GM23338 (cell line): ENCODE measurements around the gene ADAM15.

Experiments used
- CREB1 ChIP-seq: fragments of 250-450 bp; sonication (Bioruptor Pico); IDR thresholded peaks from 2 replicates; pipeline ENCODE4 v1.5.0; 2020; ENCODE audit warnings: low read depth, mild to moderate bottlenecking, moderate library complexity
- EZH2 ChIP-seq: fragments of 200-600 bp; sonication (generic); IDR thresholded peaks from one replicate; pipeline ENCODE4 v1.8.0; 2017; ENCODE audit warnings: antibody characterized with exemption, mild to moderate bottlenecking, low read depth; ENCODE audit not compliant: unreplicated experiment
- EZH2phosphoT487 ChIP-seq: fragments of 200-600 bp; sonication (generic); IDR thresholded peaks from one replicate; pipeline ENCODE4 v1.8.1; 2018; ENCODE audit warnings: antibody characterized with exemption; ENCODE audit not compliant: unreplicated experiment
- JUNB ChIP-seq: IDR thresholded peaks from one replicate; pipeline ENCODE4 v1.6.1; 2016; ENCODE audit warnings: antibody characterized with exemption; ENCODE audit not compliant: unreplicated experiment
- NANOG ChIP-seq: IDR thresholded peaks from 2 replicates; pipeline ENCODE4 v1.6.1; 2016; ENCODE audit warnings: antibody characterized with exemption, borderline replicate concordance
- POLR2AphosphoS5 ChIP-seq: IDR thresholded peaks from 2 replicates; pipeline ENCODE4 v1.6.1; 2016; ENCODE audit warnings: antibody characterized with exemption, low read depth
- STAT1 ChIP-seq: IDR thresholded peaks from one replicate; pipeline ENCODE4 v1.6.1; 2016; ENCODE audit warnings: antibody characterized with exemption; ENCODE audit not compliant: unreplicated experiment
- ZNF114 ChIP-seq: fragments of 250-450 bp; sonication (Bioruptor Pico); IDR thresholded peaks from 2 replicates; pipeline ENCODE4 v1.5.0; 2020; ENCODE audit warnings: mild to moderate bottlenecking, moderate library complexity
- ZNF331 ChIP-seq: fragments of 250-450 bp; sonication (Bioruptor Pico); IDR thresholded peaks from 2 replicates; pipeline ENCODE4 v1.5.0; 2020; ENCODE audit warnings: low read depth, mild to moderate bottlenecking, moderate library complexity
- TF ChIP-seq, protein P1 (sequence below), 2 experiments: fragments of 200-600 bp in 1 of 2; sonication (generic) in 1 of 2; conservative IDR thresholded peaks; 2 replicates each; pipeline versions ENCODE4 v1.5.1 to v1.6.1; 2016 to 2017; ENCODE audit warnings: antibody characterized with exemption in 2 of 2, low read depth in 2 of 2, mild to moderate bottlenecking in 2 of 2, moderate library complexity in 1 of 2
- TF ChIP-seq, protein P2 (sequence below): IDR thresholded peaks from one replicate; pipeline ENCODE4 v1.6.1; 2018; ENCODE audit warnings: antibody characterized with exemption; ENCODE audit not compliant: unreplicated experiment
- TF ChIP-seq, protein P3 (sequence below): fragments of 250-450 bp; sonication (Bioruptor Pico); IDR thresholded peaks from 2 replicates; pipeline ENCODE4 v1.5.0; 2020; ENCODE audit warnings: mild to moderate bottlenecking, moderate library complexity
- TF ChIP-seq, protein P4 (sequence below): IDR thresholded peaks from 2 replicates; pipeline ENCODE4 v1.6.1; 2016; ENCODE audit warnings: antibody characterized with exemption

DNA sequence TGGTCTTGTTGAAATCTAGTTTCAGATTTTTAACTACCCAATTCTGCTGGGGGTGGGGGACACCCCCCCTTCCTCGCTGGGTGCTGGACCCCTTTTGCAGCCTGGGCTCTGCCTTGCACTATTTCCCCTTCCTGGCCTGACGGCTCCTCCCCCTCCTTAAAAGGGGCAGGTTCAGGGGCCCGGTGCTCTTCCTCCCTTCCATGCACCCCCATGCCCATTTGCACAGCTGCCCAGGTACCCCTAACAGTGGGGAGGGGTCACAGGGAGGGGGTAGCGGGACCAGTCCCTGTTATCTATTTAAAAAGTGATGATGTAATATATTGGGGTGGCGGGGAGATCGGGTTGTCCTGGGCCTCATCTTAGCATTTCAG lies 33.2 kb upstream of the ADAM15 start:
- TF ChIP-seq, protein P1, sequence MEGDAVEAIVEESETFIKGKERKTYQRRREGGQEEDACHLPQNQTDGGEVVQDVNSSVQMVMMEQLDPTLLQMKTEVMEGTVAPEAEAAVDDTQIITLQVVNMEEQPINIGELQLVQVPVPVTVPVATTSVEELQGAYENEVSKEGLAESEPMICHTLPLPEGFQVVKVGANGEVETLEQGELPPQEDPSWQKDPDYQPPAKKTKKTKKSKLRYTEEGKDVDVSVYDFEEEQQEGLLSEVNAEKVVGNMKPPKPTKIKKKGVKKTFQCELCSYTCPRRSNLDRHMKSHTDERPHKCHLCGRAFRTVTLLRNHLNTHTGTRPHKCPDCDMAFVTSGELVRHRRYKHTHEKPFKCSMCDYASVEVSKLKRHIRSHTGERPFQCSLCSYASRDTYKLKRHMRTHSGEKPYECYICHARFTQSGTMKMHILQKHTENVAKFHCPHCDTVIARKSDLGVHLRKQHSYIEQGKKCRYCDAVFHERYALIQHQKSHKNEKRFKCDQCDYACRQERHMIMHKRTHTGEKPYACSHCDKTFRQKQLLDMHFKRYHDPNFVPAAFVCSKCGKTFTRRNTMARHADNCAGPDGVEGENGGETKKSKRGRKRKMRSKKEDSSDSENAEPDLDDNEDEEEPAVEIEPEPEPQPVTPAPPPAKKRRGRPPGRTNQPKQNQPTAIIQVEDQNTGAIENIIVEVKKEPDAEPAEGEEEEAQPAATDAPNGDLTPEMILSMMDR (conservative IDR thresholded peaks at IDR 0.05; ENCODE audit: low read depth in 2 of 2), result no peak
- no peak for TF ChIP-seq POLR2AphosphoS5
- no peak for TF ChIP-seq EZH2
- TF ChIP-seq JUNB, result no peak
- no peak for TF ChIP-seq EZH2phosphoT487
- TF ChIP-seq, protein P2, sequence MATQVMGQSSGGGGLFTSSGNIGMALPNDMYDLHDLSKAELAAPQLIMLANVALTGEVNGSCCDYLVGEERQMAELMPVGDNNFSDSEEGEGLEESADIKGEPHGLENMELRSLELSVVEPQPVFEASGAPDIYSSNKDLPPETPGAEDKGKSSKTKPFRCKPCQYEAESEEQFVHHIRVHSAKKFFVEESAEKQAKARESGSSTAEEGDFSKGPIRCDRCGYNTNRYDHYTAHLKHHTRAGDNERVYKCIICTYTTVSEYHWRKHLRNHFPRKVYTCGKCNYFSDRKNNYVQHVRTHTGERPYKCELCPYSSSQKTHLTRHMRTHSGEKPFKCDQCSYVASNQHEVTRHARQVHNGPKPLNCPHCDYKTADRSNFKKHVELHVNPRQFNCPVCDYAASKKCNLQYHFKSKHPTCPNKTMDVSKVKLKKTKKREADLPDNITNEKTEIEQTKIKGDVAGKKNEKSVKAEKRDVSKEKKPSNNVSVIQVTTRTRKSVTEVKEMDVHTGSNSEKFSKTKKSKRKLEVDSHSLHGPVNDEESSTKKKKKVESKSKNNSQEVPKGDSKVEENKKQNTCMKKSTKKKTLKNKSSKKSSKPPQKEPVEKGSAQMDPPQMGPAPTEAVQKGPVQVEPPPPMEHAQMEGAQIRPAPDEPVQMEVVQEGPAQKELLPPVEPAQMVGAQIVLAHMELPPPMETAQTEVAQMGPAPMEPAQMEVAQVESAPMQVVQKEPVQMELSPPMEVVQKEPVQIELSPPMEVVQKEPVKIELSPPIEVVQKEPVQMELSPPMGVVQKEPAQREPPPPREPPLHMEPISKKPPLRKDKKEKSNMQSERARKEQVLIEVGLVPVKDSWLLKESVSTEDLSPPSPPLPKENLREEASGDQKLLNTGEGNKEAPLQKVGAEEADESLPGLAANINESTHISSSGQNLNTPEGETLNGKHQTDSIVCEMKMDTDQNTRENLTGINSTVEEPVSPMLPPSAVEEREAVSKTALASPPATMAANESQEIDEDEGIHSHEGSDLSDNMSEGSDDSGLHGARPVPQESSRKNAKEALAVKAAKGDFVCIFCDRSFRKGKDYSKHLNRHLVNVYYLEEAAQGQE, result no peak
- TF ChIP-seq, protein P3, sequence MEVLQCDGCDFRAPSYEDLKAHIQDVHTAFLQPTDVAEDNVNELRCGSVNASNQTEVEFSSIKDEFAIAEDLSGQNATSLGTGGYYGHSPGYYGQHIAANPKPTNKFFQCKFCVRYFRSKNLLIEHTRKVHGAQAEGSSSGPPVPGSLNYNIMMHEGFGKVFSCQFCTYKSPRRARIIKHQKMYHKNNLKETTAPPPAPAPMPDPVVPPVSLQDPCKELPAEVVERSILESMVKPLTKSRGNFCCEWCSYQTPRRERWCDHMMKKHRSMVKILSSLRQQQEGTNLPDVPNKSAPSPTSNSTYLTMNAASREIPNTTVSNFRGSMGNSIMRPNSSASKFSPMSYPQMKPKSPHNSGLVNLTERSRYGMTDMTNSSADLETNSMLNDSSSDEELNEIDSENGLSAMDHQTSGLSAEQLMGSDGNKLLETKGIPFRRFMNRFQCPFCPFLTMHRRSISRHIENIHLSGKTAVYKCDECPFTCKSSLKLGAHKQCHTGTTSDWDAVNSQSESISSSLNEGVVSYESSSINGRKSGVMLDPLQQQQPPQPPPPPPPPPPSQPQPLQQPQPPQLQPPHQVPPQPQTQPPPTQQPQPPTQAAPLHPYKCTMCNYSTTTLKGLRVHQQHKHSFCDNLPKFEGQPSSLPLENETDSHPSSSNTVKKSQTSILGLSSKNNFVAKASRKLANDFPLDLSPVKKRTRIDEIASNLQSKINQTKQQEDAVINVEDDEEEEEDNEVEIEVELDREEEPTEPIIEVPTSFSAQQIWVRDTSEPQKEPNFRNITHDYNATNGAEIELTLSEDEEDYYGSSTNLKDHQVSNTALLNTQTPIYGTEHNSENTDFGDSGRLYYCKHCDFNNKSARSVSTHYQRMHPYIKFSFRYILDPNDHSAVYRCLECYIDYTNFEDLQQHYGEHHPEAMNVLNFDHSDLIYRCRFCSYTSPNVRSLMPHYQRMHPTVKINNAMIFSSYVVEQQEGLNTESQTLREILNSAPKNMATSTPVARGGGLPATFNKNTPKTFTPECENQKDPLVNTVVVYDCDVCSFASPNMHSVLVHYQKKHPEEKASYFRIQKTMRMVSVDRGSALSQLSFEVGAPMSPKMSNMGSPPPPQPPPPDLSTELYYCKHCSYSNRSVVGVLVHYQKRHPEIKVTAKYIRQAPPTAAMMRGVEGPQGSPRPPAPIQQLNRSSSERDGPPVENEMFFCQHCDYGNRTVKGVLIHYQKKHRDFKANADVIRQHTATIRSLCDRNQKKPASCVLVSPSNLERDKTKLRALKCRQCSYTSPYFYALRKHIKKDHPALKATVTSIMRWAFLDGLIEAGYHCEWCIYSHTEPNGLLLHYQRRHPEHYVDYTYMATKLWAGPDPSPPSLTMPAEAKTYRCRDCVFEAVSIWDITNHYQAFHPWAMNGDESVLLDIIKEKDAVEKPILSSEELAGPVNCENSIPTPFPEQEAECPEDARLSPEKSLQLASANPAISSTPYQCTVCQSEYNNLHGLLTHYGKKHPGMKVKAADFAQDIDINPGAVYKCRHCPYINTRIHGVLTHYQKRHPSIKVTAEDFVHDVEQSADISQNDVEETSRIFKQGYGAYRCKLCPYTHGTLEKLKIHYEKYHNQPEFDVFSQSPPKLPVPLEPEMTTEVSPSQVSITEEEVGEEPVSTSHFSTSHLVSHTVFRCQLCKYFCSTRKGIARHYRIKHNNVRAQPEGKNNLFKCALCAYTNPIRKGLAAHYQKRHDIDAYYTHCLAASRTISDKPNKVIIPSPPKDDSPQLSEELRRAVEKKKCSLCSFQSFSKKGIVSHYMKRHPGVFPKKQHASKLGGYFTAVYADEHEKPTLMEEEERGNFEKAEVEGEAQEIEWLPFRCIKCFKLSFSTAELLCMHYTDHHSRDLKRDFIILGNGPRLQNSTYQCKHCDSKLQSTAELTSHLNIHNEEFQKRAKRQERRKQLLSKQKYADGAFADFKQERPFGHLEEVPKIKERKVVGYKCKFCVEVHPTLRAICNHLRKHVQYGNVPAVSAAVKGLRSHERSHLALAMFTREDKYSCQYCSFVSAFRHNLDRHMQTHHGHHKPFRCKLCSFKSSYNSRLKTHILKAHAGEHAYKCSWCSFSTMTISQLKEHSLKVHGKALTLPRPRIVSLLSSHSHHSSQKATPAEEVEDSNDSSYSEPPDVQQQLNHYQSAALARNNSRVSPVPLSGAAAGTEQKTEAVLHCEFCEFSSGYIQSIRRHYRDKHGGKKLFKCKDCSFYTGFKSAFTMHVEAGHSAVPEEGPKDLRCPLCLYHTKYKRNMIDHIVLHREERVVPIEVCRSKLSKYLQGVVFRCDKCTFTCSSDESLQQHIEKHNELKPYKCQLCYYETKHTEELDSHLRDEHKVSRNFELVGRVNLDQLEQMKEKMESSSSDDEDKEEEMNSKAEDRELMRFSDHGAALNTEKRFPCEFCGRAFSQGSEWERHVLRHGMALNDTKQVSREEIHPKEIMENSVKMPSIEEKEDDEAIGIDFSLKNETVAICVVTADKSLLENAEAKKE, result no peak
- TF ChIP-seq CREB1 (CRISPR knock-in tag), result no peak
- TF ChIP-seq NANOG, result no peak
- TF ChIP-seq ZNF331 (CRISPR knock-in tag), result no peak
- TF ChIP-seq, protein P4, sequence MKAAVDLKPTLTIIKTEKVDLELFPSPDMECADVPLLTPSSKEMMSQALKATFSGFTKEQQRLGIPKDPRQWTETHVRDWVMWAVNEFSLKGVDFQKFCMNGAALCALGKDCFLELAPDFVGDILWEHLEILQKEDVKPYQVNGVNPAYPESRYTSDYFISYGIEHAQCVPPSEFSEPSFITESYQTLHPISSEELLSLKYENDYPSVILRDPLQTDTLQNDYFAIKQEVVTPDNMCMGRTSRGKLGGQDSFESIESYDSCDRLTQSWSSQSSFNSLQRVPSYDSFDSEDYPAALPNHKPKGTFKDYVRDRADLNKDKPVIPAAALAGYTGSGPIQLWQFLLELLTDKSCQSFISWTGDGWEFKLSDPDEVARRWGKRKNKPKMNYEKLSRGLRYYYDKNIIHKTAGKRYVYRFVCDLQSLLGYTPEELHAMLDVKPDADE, result no peak
- no peak for TF ChIP-seq STAT1
- no peak for TF ChIP-seq ZNF114 (CRISPR knock-in tag)
